NOMO-1 treated with dmso at 0.1 percent for 144 hours (cell line): ENCODE data around the gene XPNPEP3.

Experiments used
- DNase-seq: peaks from one replicate; lab custom pipeline; 2025; ENCODE audit not compliant: unreplicated experiment; lab: John Stamatoyannopoulos, UW

The XPNPEP3 gene

DNA sequence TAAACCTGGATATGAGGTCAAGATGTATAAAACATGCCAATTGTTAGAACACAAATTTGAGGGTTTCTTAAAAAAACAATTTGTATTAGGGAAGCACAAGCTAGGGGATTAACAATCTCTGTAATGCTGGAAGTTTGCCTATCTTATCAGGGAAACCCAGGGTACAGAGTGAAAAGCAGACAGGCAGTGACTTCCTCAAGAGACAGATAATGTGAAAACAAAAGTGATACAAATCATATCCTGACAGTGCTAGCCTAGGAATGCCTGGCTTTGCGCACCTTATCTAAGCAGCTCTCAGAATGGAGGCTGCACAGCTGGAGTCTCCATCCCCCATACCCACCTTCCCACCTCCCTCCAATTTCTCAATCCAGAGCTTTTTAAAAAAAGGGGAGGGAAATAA lies 71.7 kb downstream of the XPNPEP3 start:
- DNase-seq, result no peak

DNA sequence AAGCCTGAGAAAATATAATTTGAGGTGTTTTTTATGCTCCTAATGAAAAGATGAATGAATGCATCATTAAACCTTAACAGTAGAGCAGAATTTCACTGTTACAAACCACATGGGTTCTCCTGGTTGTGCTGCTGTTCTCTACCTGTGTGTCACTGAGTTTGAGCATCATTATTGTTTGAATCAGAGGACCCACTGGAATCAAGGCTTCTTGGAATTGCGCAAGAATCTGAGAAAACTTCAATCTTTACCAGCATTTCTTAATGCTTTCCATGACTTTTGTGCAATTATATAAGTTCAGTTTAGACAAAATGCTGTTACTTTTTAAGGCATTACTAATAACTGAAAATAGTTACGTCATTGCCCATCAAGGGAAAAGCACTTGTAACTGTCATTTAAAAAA lies 75.4 kb downstream of the XPNPEP3 start:
- no peak for DNase-seq

DNA sequence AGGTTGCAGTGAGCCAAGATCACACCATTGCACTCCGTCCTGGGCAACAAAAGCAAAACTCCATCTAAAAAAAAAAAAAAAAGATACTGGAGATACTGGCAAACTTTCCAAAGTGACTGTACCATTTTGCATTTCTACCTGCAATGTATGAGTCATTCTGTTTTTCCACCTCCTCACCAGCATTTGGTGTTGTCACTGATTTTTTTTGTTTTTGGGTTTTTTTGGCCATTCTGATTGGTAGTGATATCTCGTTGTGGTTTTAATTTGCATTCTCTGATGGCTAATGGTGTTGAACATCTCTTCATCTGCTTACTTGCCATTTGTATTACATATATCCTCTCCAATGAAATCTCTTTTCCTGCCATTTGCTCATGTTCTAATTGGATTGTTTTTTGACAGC lies 82.3 kb downstream of the XPNPEP3 start:
- DNase-seq, result no peak

DNA sequence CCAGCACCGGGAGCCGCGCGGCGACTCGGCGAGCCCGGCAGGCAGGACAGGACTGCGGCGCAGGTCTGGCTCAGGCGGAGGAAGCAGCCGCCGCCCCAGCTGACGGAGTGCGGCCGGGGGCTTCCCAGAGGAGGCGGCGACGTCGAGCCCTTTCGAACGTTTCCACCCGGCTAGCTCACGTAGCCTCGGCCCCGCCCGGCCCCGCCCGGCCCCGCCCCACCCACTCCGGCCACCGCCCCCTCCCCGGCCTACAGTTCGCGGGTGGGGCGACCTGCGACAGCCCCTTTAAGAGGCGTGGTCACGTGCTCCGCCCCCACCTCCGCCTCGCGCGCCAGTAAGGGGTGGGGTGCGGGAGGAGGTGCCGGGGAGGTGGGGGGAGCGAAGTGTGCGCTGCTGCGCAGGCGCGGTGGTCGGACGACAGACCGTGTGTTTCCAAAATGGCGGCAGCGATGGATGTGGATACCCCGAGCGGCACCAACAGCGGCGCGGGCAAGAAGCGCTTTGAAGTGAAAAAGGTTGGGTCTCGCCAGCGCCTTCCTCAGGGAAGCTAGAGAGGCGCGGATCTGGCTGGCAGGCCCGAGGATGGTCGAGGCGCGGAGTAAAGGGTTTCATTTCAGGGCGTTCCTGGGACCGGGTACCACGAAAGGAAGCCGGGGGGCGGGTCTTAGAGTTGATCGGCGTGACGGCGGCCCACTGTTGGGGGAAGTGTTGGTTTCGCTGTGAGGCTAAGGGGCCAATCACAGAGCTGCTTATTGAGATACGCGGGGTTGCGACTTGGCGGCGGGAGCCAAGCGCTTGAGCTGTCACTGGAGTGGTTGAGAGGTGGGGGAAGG lies 94.2 kb downstream of the XPNPEP3 start, which contains the start of gene RBX1:
TSS of gene RBX1 (plus strand) at position 417 of the 833 bp plus-strand sequence. CDS start at position 438, 21 bp downstream.
- DNase-seq, result peak; percentile 97

DNA sequence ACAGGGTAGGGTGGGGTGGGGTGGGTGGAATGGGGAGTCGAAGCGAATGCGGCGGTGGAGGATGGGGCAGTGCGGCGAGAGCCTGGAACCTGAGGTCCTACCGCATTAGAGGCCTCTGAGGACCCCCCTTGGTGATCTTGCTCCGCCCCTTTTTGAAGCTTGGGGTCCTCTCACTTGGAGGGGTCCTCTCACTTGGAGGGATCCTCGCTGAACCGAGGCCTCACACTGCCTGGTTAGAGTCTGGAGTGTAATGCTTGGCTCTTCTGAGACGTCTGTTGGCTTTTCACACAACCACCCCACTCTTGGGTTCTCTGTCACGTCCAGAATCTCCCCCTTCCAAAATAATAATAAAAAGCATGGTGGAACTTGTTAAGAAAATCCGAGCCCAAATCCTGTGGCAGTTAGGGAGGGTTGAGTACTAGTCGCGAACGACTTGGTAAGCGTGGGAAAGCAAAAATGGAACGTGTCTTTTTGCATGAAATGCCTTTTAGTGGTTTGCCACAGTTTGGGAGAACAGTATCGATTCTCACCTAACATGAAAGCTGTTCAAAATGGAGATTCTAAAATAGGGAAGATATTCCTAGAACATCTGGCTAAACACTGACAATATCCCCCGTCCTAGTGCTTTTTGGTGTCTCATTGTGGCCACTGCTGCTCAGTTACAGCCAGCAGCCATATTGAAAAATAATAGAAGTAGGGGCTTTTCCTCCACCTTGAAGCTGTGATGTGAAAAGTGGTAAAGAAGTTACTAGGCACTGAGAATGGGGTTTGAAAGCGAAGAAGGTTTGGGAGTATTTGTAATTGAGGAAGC lies 95.1 kb downstream of the XPNPEP3 start:
- DNase-seq, result no peak

DNA sequence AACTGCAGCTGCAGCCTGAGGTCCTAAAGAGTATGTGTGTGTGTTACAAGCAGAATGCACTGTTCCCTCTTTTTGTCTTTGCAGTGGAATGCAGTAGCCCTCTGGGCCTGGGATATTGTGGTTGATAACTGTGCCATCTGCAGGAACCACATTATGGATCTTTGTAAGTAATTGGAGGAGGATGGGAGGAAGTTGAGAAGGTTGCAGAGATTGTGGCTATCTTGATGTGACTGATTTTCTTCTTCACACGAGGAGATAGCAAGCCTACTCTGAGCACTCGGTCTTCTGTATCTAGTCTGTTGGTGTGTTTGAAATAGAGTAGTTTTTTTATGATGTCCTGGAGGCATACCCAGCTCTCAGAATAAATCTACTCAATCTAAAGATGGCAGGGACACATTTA lies 96.5 kb downstream of the XPNPEP3 start:
- DNase-seq, result no peak

DNA sequence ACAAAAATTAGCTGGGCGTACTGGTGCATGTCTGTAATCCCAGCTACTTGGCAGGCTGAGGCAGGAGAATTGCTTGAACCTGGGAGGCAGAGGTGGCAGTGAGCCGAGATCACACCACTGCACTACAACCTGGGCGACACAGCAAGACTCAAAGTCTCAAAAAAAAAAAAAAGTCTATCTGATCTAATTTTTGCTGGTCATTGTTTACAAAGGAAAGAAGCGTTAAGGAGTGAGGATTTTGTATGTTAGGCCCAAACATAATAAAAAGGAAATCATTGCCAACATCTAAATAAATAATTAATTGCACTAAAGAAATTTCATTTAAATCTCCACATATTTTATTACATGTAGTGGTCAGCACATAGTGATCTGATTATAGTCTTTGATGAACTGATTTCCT lies 97.2 kb downstream of the XPNPEP3 start:
- no peak for DNase-seq

DNA sequence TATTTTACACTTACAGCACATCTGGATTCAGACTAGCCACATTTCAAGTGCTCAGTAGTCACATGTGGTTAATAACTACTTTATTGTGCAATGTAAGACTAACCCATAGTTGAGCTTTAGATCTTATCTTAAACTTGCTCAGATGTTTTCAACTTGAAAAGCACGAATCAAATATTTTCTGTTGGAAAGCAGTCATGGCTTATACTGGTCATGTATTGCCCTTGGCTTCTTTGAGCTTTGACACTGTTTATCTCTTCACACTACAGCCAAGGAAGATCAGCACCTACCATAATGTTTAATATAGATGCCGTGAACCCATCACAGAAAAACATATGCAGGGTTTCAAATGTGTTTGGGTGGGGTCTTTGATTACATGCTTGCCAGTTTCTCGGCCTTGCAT lies 98.6 kb downstream of the XPNPEP3 start:
- no peak for DNase-seq

DNA sequence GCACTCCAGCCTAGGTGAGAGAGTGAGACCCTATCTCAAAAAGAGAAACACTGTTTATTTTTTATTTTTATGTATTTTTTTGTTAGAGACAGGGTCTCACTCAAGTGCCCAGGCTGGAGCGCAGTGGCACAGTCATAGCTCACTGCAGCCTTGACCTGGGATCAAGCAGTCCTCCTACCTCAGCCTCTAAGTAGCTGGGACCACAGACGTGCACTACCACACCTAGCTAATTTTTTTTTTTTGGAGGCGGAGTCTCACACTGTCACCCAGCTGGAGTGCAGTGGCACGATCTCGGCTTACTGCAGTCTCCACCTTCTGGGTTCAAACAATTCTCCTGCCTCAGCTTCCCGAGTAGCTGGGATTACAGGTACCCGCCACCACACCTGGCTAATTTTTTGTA lies 100.7 kb downstream of the XPNPEP3 start:
- no peak for DNase-seq

DNA sequence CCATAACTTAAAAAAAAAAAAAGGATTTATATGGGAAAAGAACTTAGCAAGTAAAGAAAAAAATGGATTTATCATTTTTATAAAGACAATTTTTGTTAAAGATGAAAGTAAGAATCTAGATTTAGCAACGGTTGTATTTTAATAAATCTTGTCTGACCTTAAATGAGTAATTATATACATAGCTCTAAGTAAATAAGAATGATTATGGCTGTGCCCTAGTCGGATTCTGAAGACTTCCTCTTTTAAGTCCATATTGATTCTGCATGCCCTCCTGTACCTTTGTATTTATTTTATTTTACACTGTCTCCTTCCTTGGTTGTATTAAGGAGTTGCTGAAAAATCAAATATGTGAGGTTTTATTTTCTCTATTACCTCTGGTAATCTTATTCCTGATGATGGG lies 101.4 kb downstream of the XPNPEP3 start:
- DNase-seq, result no peak

DNA sequence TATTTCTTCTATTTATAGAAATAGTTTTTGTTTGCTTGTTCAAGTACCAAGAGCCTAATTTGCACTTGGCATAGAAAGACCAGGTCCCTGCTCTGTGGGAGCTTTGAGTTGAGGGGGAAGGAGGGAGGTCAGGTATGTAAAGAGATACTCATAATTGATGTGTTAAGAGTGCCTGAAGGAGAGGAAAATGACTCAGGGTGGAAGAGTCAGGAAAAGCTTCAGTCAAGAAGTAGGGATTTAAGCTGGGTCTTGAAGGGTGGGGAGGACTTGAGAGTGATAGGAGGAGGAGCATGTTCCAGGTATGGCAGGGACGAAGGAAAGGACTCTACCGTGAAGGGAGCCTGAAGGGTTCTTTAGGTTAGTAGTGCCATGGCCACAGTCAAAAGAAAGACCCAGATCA lies 103.2 kb downstream of the XPNPEP3 start:
- no peak for DNase-seq

DNA sequence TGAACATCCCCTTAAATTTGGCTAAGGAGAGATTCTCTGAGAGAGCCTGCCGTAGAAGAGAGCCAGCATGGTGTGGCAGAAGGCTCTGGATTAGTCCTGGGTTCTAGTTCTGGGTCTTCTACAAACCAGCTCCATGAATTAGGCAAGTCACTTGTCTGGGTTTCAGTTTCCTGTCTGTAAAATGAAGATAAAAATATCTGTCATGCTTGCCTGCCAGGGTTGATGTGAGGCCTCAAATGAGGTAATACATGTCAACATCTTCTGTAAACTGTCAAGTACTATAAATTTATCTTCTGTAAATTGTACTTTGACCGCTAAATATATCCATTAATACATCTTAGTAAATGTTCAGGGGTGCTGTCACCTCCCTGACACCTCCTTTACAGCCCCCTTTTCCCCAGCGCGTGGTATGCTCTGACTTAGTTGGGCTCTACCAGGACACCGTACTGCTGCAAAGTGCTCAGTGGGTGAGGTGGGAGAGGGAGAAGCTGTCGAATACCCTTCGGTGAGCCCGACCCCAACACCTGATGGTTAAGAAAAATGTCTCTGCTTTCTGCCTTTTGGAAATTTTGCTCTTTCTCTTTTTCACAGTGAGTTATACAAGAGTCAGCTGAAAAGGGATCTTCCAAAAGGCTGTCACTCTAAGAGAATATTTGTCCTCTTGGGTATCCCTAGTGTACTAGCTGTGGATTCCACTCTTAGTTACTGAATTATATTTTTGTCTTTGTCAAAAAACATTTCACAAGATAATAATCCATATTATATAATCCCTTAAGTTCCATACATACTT lies 109.2 kb downstream of the XPNPEP3 start:
- DNase-seq, result peak; percentile 57

DNA sequence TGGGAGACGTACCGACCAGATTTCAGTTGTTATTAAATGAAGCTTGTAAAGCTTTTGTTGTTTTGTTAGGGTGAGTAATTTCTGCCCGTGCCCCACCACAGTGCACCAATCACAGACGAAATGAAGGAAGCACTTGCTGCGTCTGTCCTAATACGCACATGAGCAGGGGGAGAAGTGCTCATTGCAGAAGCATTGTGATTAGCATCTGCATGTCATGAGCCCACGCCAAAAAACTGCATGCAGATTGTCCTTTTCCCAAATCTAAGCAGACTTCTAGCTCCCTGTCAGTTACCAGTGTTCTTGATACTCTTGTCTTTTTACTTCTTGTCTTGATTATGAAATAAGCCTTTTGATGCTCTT lies 109.8 kb downstream of the XPNPEP3 start:
- peak; percentile 21 for DNase-seq

DNA sequence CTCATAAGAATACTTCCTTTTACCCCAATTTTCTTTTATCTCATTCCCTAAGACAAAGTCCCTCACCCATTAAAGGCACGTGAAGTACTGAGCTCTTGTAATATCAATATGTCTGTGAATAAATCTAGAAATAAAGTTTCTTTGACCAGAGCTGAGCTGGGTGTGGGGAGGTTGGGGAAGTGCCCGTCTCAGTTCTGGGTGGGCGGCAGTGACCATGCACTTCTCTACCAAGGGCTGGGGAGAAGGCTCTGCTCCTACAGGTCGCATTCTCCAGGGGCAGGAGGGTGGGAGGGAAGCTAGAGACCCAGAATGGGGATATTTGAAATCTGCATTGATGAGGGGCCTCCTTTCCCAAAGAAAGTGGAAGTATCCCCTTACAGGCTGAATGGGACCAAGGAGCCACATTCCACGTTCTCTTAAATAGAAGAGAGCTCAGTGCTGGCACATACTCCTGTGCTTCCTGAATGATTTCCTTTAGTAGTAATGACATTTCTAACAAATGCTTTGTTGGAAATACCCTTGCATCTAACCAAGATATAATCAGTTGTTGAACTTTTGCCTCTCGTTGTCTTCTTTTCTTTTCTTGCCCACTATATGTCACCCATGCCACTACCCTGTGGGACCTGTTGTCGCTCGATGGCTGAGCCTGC lies 110.3 kb downstream of the XPNPEP3 start:
- no peak for DNase-seq

DNA sequence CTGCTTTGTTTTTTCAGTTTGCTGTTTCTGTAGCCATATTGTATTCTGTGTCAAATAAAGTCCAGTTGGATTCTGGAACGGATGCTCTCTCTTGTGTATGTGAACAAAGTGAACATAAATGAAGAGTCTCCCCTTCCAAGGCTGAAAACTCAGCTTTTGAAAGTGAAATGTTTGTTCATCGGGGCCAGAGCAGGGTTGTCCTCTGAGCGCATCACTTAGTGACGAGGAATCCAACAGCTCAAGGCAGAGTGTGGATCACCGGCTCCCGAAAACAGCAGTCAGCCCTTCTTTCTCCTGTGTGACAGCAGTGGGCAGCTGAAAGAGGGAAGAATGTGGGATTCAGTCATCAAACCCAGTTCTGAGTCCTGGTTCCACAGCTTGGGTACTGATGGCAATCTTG lies 115.6 kb downstream of the XPNPEP3 start:
- no peak for DNase-seq

DNA sequence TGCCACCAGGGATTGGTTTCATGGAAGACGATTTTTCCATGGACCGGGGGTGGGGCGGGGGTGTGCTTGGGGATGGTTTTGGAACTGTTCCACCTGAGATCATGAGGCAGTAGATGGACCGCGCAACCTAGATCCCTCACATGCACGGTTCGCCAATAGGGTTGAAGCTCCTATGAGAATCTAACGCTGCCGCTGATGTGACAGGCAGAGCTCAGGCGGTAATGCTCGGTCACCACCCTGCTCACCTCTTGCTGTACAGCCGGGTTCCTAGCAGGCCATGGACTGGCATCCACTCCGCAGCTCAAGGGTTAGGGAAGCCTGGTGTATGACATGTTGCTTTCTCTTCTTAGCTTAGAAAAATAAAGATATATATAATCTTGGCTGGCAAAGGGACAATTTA lies 116.2 kb downstream of the XPNPEP3 start:
- DNase-seq, result no peak

DNA sequence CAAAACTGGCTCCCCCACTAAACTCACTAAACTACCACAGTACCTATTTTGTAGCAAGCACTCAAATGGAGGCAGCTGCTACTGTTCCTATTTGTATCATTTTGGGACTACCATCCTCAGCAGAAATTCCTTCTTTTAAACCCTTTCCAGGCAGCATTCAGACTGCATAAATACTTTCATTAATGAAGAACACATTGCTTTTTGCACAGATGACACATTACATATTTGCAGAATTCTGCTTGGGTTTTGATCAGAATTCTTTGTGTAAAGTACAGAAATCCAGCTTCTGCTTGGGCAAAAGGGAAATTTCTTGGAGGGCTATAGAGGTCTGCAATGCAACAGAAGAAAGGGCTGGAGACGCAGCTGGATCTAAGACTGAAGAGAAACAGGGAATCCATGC lies 118.4 kb downstream of the XPNPEP3 start:
- DNase-seq, result no peak

DNA sequence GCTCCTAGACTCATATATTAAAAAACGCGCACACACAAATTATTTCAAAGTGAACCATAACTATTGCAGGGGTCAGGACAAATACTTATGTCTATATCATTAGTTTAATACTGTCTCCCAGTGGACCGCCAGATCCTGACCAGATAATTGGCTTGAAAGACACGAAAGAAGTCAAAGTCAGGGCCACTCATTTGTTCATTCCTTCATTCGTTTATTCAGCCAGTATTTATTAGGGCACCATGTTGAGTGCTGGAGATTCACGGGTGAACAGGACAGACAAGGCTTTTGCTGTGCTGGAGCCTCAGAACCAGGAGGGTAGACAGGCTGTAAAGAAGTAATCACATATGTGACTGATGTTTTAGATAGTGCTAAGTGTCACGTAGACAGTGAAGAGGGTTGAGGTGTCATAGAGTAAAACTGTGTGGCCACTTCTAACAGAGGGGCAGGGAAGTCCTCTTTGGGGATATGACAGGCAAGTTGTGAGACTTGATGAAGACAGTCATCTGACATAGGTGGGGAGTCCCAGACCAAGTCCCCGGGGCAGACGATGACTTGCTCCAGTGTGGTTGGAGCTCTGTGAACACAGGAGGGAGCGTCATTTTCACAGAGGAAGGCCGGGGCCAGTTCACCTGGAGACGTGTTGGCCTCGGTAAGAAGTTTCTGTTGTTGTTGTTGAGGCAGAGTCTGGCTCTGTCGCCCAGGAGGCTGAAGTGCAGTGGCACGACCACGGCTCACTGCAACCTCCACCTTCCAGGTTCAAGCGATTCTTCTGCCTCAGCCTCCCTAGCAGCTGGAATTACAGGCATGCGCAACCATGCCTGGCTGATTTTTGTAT lies 120.1 kb downstream of the XPNPEP3 start:
- no peak for DNase-seq

DNA sequence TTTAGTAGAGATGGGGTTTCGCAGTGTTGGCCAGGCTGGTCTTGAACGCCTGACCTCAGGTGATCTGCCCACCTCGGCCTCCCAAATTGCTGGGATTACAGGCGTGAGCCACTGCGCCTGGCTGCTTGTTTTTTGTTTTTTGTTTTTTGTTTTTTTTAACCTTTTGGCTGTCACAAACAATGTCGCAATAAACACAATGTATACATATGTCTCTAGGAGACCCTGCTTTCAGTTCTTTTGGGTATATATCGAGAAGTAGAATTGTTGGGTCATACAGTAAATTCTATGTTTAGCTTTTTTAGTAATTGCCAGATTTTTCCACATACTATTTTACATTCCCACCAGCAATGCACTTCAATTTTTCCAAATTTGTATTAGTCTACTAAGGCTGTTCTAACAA lies 122.2 kb downstream of the XPNPEP3 start:
- no peak for DNase-seq

DNA sequence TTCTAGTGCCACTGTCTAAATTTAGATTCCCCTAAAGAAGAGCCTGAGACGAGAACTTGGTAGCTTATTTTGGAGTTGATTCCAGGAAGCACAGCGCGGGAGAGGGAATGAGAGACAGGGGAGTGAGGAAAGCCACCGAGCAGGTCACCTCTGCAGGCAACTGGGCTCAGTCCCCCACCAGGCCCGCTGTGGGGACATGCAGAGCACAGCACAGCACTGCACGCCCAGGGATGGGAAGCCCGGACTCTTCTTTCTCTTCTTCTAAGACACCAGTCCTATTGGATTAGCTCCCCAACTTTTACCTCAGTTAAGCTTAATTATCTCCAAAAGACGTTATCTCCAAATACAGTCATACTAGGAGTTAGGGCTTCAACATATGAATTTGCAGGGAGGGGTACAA lies 122.9 kb downstream of the XPNPEP3 start:
- no peak for DNase-seq
